CD4-positive, CD25-positive, alpha-beta regulatory T cell (primary cell): ENCODE results near the gene NSG1. TPM values are rescaled to one million over a fixed set of nuclear protein-coding genes. Genes with fewer than 3 reads are reported as not detected.

Source experiments
- polyA plus RNA-seq, 4 donors: library from polyadenylated mRNA; unstranded; fragments of 300-500 nt; fragmentation: Illumina TruSeq; gene quantifications; one replicate each; pipeline ENCODE4 v1.2.3, GENCODE V29; 2021
- total RNA-seq: library from RNA; stranded (reverse); gene quantifications from one replicate; pipeline ENCODE4 v1.2.3, GENCODE V29; 2022

NSG1 gene
- total and polyA plus RNA-seq, 5 donors from 2014 or later, result 0.62 to 4.6 (median 2.6) TPM

Other genes starting within 250 kb of the NSG1 start
- not detected for gene OTOP1, start 160.2 kb upstream of the NSG1 start, total RNA-seq
- gene OTOP1, start 160.2 kb upstream of the NSG1 start, polyA plus RNA-seq, result not detected
- gene TMEM128, start 138.9 kb upstream of the NSG1 start, total RNA-seq, result 7.4 TPM
- gene TMEM128, start 138.9 kb upstream of the NSG1 start, polyA plus RNA-seq, result 10 to 100 TPM; 31.1 to 43.8 (median 34.5) TPM
- gene LYAR, start 96.9 kb upstream of the NSG1 start, total RNA-seq, result 14.3 TPM
- gene LYAR, start 96.9 kb upstream of the NSG1 start, polyA plus RNA-seq, result 10 to 100 TPM; 22.0 to 25.8 (median 23.1) TPM
- gene ZBTB49, start 96.9 kb upstream of the NSG1 start, total RNA-seq, result 14.7 TPM
- 1 to 10 TPM; 3.8 to 4.7 (median 4.0) TPM for gene ZBTB49, start 96.9 kb upstream of the NSG1 start, polyA plus RNA-seq
- gene STX18, start 154.9 kb downstream of the NSG1 start, total RNA-seq, result 20.2 TPM
- gene STX18, start 154.9 kb downstream of the NSG1 start, polyA plus RNA-seq, result 10 to 100 TPM; 15.9 to 27.2 (median 24.8) TPM